HFFc6 (cell line): ENCODE results near the gene MSI2. TPM values are rescaled to one million over a fixed set of nuclear protein-coding genes. Genes with fewer than 3 reads are reported as not detected.

Experiments used
- DNase-seq: peaks from one replicate; pipeline ENCODE4 v3.0.0-alpha.2; 2018
- H3K27ac Mint-ChIP-seq: 2 replicates; pipeline ENCODE4 v1.8.0; 2020; ENCODE audit warnings: mild to moderate bottlenecking, mixed read lengths
- H3K27me3 Mint-ChIP-seq: 2 replicates; pipeline ENCODE4 v1.8.0; 2021; ENCODE audit warnings: mild to moderate bottlenecking, moderate library complexity, mixed read lengths; ENCODE audit not compliant: insufficient read depth
- H3K36me3 Mint-ChIP-seq: 2 replicates; pipeline ENCODE4 v1.8.0; 2021; ENCODE audit warnings: low read depth, mixed read lengths
- H3K4me1 Mint-ChIP-seq: 2 replicates; pipeline ENCODE4 v1.8.0; 2020; ENCODE audit warnings: low read depth, mixed read lengths
- H3K4me3 Mint-ChIP-seq: 2 replicates; pipeline ENCODE4 v1.8.0; 2020; ENCODE audit warnings: mild to moderate bottlenecking, moderate library complexity, mixed read lengths
- H3K9me3 Mint-ChIP-seq: 2 replicates; pipeline ENCODE4 v1.8.0; 2020; ENCODE audit warnings: mild to moderate bottlenecking, mixed read lengths
- total RNA-seq, 6 experiments: library from RNA; stranded (reverse); fragmentation: NEBNext Ultra II Directional; extraction: Animal tissue kit (Norgen Biotek cat#: 25700); gene quantifications; 2 replicates in 1 of 6; 3 replicates in 5 of 6; pipeline ENCODE4 v1.2.3, GENCODE V29; 2021
- TF ChIP-seq, protein P1 (sequence below): fragments of 200-600 bp; sonication (generic); IDR thresholded peaks from 2 replicates; pipeline ENCODE4 v1.5.0; 2021; ENCODE audit warnings: antibody characterized with exemption, mild to moderate bottlenecking

The MSI2 gene
- total RNA-seq, 6 experiments from 2014 or later: 53.5 to 71.7 (median 55.0) TPM

DNA sequence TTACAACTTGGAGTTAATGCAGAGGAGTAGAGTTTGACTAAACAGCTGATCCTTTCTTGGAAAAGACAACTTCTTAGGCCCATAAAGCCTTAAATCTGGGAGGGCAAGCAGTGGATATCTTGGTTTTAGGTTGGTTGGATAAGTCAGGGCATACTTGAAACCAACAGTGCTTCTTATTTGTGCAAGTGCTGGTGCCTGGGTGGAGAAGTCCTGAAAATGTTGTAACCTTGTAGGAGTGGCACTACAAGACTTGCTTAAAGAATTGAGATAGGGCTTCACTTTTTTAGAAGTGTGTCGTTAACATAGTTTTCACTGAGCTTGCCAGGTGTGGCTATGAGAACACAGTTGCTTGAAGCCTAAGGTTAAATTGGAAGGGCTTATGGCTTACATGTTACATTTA, 6.2 kb downstream of the MSI2 start:
- no peak overlapping the region for H3K4me3 Mint-ChIP-seq
- peaks cover 1% of the 10 kb centered on the region for H3K27me3 Mint-ChIP-seq
- H3K4me1 Mint-ChIP-seq: peaks cover 42% of the 10 kb centered on the region
- TF ChIP-seq, protein P1, sequence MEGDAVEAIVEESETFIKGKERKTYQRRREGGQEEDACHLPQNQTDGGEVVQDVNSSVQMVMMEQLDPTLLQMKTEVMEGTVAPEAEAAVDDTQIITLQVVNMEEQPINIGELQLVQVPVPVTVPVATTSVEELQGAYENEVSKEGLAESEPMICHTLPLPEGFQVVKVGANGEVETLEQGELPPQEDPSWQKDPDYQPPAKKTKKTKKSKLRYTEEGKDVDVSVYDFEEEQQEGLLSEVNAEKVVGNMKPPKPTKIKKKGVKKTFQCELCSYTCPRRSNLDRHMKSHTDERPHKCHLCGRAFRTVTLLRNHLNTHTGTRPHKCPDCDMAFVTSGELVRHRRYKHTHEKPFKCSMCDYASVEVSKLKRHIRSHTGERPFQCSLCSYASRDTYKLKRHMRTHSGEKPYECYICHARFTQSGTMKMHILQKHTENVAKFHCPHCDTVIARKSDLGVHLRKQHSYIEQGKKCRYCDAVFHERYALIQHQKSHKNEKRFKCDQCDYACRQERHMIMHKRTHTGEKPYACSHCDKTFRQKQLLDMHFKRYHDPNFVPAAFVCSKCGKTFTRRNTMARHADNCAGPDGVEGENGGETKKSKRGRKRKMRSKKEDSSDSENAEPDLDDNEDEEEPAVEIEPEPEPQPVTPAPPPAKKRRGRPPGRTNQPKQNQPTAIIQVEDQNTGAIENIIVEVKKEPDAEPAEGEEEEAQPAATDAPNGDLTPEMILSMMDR: no peak
- no peak for DNase-seq
- peaks cover 49% of the 10 kb centered on the region for H3K36me3 Mint-ChIP-seq
- H3K9me3 Mint-ChIP-seq: no peaks in the 10 kb centered on the region
- no peak overlapping the region for H3K27ac Mint-ChIP-seq

DNA sequence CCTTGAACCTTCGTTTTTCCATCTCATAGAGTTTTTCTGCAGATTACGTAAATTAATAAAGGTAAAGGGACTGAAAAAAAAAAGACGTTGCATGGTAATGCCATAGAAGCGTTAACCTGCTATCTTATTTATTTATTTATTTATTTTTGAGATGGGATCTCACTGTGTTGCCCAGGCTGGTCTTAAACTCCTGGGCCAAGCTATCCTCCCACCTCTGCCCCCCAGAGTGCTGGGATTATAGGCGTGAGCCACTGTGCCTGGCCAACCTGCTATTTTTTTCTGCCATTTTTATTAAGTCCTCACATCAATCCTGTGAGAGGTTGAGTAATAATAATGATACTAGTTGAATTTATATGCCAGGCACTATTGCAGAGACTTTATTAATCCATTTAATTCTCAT, 7.9 kb downstream of the MSI2 start:
- H3K27me3 Mint-ChIP-seq: peaks cover 1% of the 10 kb centered on the region
- H3K4me1 Mint-ChIP-seq: peaks cover 25% of the 10 kb centered on the region
- peaks cover 53% of the 10 kb centered on the region for H3K36me3 Mint-ChIP-seq
- no peak overlapping the region for H3K4me3 Mint-ChIP-seq
- H3K9me3 Mint-ChIP-seq: no peaks in the 10 kb centered on the region
- H3K27ac Mint-ChIP-seq: no peak overlapping the region
- TF ChIP-seq, protein P1: no peak
- DNase-seq: no peak

DNA sequence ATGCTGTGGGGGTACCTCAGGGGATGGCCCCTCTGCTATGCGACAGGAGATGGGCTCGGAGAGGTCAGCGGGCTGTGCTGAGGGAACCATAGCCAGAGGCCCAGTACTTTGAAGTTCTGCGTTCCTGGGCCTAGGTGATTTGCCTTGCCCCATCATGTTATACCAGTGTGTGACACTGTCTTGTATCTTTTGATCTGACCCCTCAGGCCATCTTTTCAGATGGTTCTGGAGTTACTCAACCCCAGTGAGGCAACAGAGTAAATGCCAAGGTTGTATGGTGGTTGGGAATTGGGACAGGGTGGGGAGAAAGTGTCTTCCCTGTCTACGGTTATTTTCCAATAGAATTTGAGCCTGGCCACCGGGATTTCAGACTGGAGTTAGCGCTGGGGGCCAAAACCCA, 8.5 kb downstream of the MSI2 start:
- H3K27me3 Mint-ChIP-seq: peaks cover 1% of the 10 kb centered on the region
- no peaks in the 10 kb centered on the region for H3K9me3 Mint-ChIP-seq
- TF ChIP-seq, protein P1: no peak
- peaks cover 58% of the 10 kb centered on the region for H3K36me3 Mint-ChIP-seq
- peaks cover 23% of the 10 kb centered on the region for H3K4me1 Mint-ChIP-seq
- no peak overlapping the region for H3K27ac Mint-ChIP-seq
- no peak overlapping the region for H3K4me3 Mint-ChIP-seq
- DNase-seq: no peak

DNA sequence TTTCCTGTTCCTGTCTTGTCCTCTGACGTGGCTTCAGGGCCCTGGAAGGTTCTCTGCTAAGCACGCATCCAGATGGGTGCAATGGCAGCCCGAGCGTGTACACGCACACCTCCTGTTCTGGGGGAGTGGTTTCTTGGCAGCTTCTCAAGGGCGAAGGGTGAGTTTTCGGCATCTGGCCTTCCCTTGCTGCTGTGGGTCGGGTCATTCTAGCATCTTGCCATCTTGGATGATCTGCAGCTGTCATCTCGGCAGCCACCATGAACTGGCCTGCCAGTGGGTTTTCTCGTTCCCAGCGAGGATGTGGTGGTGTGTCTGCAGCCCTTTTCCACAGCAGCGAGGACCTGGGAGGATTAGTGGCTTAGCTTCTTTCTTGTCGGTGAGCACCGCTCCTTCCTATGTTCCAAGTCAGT, 10.6 kb downstream of the MSI2 start:
- Mint-ChIP-seq H3K36me3 (peaks cover 64% of the 10 kb centered on the region), H3K27ac (no peak overlapping the region), H3K4me1 (peaks cover 32% of the 10 kb centered on the region)

DNA sequence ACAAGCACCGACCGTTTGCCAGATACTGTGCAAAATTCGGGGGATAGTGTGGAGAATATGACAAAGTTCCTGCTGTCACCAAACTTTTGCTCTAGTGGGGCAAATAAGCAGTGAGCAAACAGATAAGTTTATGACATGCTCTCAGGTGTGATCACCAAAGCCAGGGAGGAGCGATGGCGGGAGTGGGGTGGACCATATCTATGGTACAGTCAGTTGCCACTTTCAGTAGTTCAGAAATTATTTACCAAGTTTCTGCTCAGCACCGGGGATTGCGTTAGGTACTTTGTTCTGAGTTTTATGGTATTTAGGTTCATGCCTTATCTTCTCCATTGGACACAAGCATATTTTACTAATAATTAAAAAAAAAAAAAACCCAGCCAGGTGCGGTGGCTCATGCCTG, 11.9 kb downstream of the MSI2 start:
- Mint-ChIP-seq H3K4me3 (no peak overlapping the region), H3K4me1 (peaks cover 25% of the 10 kb centered on the region), H3K27me3 (peaks cover 1% of the 10 kb centered on the region; the same call in 1 of the 2 replicates), H3K36me3 (peaks cover 55% of the 10 kb centered on the region), H3K9me3 (no peaks in the 10 kb centered on the region), H3K27ac (no peak overlapping the region)
- DNase-seq: no peak
- TF ChIP-seq, protein P1: no peak

More for the DNA sequence above, 10.6 kb downstream of the MSI2 start:
- no peak for DNase-seq
- Mint-ChIP-seq H3K4me3 (no peak overlapping the region), H3K9me3 (no peaks in the 10 kb centered on the region), H3K27me3 (peaks cover 1% of the 10 kb centered on the region)
- TF ChIP-seq, protein P1: no peak

DNA sequence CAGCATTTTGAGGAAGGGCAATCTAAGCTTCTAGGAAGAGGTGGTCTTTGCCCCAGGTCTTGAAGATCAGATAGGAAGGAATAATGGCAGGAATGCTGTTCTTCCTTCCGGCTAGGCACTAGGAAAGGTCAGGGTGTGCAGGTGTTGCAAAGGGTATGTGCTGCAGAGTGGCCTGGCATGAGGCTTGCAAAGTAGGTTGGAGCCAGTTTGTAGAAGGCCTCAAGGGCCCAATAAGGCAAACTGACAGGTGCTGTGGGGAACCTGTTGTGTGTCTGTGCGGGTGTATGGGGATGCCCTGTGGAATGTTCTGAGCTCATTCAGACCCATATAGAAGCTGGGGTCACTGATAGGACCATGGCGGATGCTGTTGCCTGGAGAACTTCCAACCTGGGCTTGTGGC, 12.7 kb downstream of the MSI2 start:
- TF ChIP-seq, protein P1: no peak

More for the DNA sequence above, 12.7 kb downstream of the MSI2 start:
- Mint-ChIP-seq H3K4me3 (no peak overlapping the region), H3K4me1 (peaks cover 16% of the 10 kb centered on the region), H3K36me3 (peaks cover 50% of the 10 kb centered on the region), H3K9me3 (no peaks in the 10 kb centered on the region), H3K27ac (no peak overlapping the region), H3K27me3 (peaks cover 1% of the 10 kb centered on the region; the same call in 1 of the 2 replicates)
- DNase-seq: no peak
